HepG2 (cell line): Measurements from ENCODE around the gene NUDT3. TPM values are rescaled to one million over a fixed set of nuclear protein-coding genes. Genes with fewer than 3 reads are reported as not detected.

Experiments
- AKAP8 ChIP-seq: sonication (generic); formaldehyde crosslinking; IDR thresholded peaks from 2 replicates; pipeline ENCODE4 v1.5.1; 2020; ENCODE audit warnings: mild to moderate bottlenecking, missing genetic modification reagents
- ATF7 ChIP-seq, 2 experiments: fragments of 450-650 bp in 1 of 2; sonication (generic) in 1 of 2; formaldehyde crosslinking in 1 of 2; IDR thresholded peaks; 2 replicates each; pipeline versions ENCODE4 v1.4.0 to v1.6.1; 2016 to 2020; ENCODE audit warnings: antibody characterized with exemption in 1 of 2, mild to moderate bottlenecking in 1 of 2, missing genetic modification reagents in 1 of 2
- CEBPG ChIP-seq: IDR thresholded peaks from 2 replicates; pipeline ENCODE4 v1.6.1; 2016
- HDAC6 ChIP-seq: fragments of 200-600 bp; sonication (generic); IDR thresholded peaks from 2 replicates; pipeline ENCODE4 v1.7.0; 2017; ENCODE audit warnings: mild to moderate bottlenecking, antibody characterized with exemption, low read length, low read depth
- KDM4B ChIP-seq: sonication (generic); formaldehyde crosslinking; IDR thresholded peaks from 2 replicates; pipeline ENCODE4 v1.4.0; 2020; ENCODE audit warnings: missing genetic modification reagents
- LCORL ChIP-seq, 2 experiments: fragments of 450-650 bp in 1 of 2; sonication (generic) in 1 of 2; formaldehyde crosslinking in 1 of 2; IDR thresholded peaks; 2 replicates each; pipeline versions ENCODE4 v1.5.0 to v1.6.1; 2017 to 2020; ENCODE audit warnings: antibody characterized with exemption in 1 of 2, missing genetic modification reagents in 1 of 2
- MXI1 ChIP-seq: IDR thresholded peaks from 3 replicates; pipeline ENCODE4 v1.6.1; 2012; ENCODE audit warnings: low read depth, low read length, inconsistent platforms, borderline replicate concordance
- RBFOX2 ChIP-seq: fragments of 200-400 bp; formaldehyde crosslinking; IDR thresholded peaks from 2 replicates; pipeline ENCODE4 v1.6.1; 2017; ENCODE audit warnings: low read depth, mild to moderate bottlenecking, low read length
- RELA ChIP-seq: sonication (generic); formaldehyde crosslinking; IDR thresholded peaks from 2 replicates; pipeline ENCODE4 v1.4.0; 2020; ENCODE audit warnings: missing genetic modification reagents
- SAFB2 ChIP-seq: sonication (generic); formaldehyde crosslinking; IDR thresholded peaks from 2 replicates; pipeline ENCODE4 v1.5.1; 2020; ENCODE audit warnings: missing genetic modification reagents, low read depth, mild to moderate bottlenecking, borderline replicate concordance
- TEAD2 ChIP-seq: sonication (generic); formaldehyde crosslinking; IDR thresholded peaks from 2 replicates; pipeline ENCODE4 v1.9.0; 2021; ENCODE audit warnings: missing genetic modification reagents
- XRCC5 ChIP-seq: fragments of 200-400 bp; formaldehyde crosslinking; optimal IDR thresholded peaks from 2 replicates; pipeline ENCODE3; 2017; ENCODE audit warnings: mild to moderate bottlenecking, low read length
- ZEB1 ChIP-seq: IDR thresholded peaks from 2 replicates; pipeline ENCODE4 v1.6.1; 2012; ENCODE audit warnings: mild to moderate bottlenecking, low read depth, inconsistent platforms; ENCODE audit not compliant: insufficient replicate concordance
- ZNF605 ChIP-seq: sonication (generic); formaldehyde crosslinking; IDR thresholded peaks from 2 replicates; pipeline ENCODE4 v1.8.0; 2022; ENCODE audit warnings: mild to moderate bottlenecking, missing genetic modification reagents
- ZNF652 ChIP-seq: IDR thresholded peaks from 2 replicates; pipeline ENCODE4 v1.6.1; 2016; ENCODE audit warnings: low read depth, borderline replicate concordance
- ZNF792 ChIP-seq: IDR thresholded peaks from 2 replicates; pipeline ENCODE4 v1.6.1; 2016
- polyA plus RNA-seq, 8 experiments: library from polyadenylated mRNA; depleted of rRNA in 3 of 8; stranded (reverse) in 7 of 8; unstranded in 1 of 8; fragments of >200 nt; fragmentation: Illumina TruSeq in 4 of 8; extraction: Trizol in 4 of 8; gene quantifications; 2 replicates each; pipeline versions ENCODE4 v1.2.1 to v1.2.3, GENCODE V29; 2011 to 2016; ENCODE audit warnings: low read depth in 4 of 8, missing spikeins in 1 of 8, mixed read lengths in 1 of 8; ENCODE audit not compliant: insufficient read depth in 1 of 8
- total RNA-seq, 5 experiments: library from RNA; depleted of rRNA; stranded (reverse); fragments of >200 nt; fragmentation: Illumina TruSeq; extraction: Trizol; gene quantifications; 2 replicates each; pipeline ENCODE4 v1.2.3, GENCODE V29; 2016; ENCODE audit warnings: low read depth in 1 of 5
- TF ChIP-seq, protein P1 (sequence below): IDR thresholded peaks from 2 replicates; pipeline ENCODE4 v1.6.1; 2018; ENCODE audit warnings: missing genetic modification reagents
- TF ChIP-seq, protein P2 (sequence below): sonication (generic); formaldehyde crosslinking; IDR thresholded peaks from 2 replicates; pipeline ENCODE4 v1.5.0; 2020; ENCODE audit warnings: mild to moderate bottlenecking, missing genetic modification reagents, moderate library complexity
- TF ChIP-seq, protein P3 (sequence below): sonication (generic); formaldehyde crosslinking; conservative IDR thresholded peaks from 2 replicates; pipeline ENCODE4 v1.8.0; 2022; ENCODE audit warnings: low read depth, missing genetic modification reagents
- TF ChIP-seq, protein P4 (sequence below): sonication (generic); formaldehyde crosslinking; IDR thresholded peaks from 2 replicates; pipeline ENCODE4 v1.5.1; 2020; ENCODE audit warnings: missing genetic modification reagents, mild to moderate bottlenecking, borderline replicate concordance
- TF ChIP-seq, protein P5 (sequence below): sonication (generic); formaldehyde crosslinking; conservative IDR thresholded peaks from 2 replicates; pipeline ENCODE4 v1.4.0; 2020; ENCODE audit warnings: missing genetic modification reagents

The NUDT3 gene
- total and polyA plus RNA-seq, 2 of the 13 experiments (the other 11 are each of a cell fraction or from before 2014, with no cell fraction given): 20.2 to 20.6 TPM

DNA sequence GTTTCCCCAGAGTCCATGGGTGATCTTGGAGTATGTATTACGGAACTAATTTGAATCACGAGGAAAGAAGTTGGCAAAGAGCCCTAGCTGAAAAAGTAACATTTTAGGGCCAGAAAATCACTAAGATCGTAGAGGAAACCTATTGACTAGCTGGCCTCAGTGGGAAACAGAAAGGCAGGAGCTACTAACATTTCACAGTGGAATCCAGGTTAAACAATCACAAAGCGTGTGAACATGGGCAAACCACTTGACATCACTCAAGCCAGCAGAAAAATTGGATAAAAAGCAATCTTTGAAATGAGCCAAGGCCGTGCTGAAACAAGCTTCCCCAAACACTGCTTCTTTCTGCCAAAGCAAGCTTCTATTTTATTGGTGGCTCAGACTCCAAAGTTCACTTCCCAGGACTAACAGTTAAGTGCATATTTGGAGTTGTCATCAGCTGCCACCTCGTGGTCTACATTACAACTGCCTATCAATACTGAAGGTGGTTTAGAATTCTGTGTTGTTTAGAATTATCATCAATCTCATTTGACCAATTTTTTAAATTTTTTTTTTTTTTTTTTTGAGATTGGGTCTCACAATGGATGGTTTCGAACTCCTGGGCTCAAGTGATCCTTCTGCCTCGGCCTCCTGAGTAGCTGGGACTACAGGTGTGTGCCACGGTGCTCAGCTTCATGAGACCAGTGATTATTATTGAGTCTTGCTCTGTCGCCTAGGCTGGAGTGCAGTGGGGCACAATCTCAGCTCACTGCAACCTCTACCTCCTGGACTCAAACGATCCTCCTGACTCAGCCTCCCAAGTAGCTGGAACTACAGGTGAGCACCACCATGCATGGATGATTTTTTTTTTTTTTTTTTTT lies 22.8 kb upstream of the NUDT3 start (continued):
- TF ChIP-seq, protein P1, sequence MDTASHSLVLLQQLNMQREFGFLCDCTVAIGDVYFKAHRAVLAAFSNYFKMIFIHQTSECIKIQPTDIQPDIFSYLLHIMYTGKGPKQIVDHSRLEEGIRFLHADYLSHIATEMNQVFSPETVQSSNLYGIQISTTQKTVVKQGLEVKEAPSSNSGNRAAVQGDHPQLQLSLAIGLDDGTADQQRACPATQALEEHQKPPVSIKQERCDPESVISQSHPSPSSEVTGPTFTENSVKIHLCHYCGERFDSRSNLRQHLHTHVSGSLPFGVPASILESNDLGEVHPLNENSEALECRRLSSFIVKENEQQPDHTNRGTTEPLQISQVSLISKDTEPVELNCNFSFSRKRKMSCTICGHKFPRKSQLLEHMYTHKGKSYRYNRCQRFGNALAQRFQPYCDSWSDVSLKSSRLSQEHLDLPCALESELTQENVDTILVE (CRISPR knock-in tag): no peak
- TF ChIP-seq CEBPG (CRISPR knock-in tag) (0 out of 2 replicates have a peak, but pooled peaks have one; percentile 51), ZEB1 (peak; percentile 36), AKAP8 (CRISPR knock-in tag) (no peak), HDAC6 (no peak), ZNF605 (0 out of 2 replicates have a peak, but pooled peaks have one; percentile 13), ATF7 (IDR thresholded peaks at IDR 0.05) (no peak), ATF7 (CRISPR knock-in tag; IDR thresholded peaks at IDR 0.05) (no peak), XRCC5 (no peak), RBFOX2 (peak; percentile 37), ZNF652 (CRISPR knock-in tag) (no peak), KDM4B (CRISPR knock-in tag) (no peak), ZNF792 (CRISPR knock-in tag) (no peak), LCORL (IDR thresholded peaks at IDR 0.05) (peak; percentile 50; the same call in 1 of the 2 replicates), LCORL (CRISPR knock-in tag; IDR thresholded peaks at IDR 0.05) (peak; percentile 82; the same call in 1 of the 2 replicates), SAFB2 (CRISPR knock-in tag) (no peak), RELA (no peak), TEAD2 (CRISPR knock-in tag) (no peak), MXI1 (no peak)
- TF ChIP-seq, protein P2, sequence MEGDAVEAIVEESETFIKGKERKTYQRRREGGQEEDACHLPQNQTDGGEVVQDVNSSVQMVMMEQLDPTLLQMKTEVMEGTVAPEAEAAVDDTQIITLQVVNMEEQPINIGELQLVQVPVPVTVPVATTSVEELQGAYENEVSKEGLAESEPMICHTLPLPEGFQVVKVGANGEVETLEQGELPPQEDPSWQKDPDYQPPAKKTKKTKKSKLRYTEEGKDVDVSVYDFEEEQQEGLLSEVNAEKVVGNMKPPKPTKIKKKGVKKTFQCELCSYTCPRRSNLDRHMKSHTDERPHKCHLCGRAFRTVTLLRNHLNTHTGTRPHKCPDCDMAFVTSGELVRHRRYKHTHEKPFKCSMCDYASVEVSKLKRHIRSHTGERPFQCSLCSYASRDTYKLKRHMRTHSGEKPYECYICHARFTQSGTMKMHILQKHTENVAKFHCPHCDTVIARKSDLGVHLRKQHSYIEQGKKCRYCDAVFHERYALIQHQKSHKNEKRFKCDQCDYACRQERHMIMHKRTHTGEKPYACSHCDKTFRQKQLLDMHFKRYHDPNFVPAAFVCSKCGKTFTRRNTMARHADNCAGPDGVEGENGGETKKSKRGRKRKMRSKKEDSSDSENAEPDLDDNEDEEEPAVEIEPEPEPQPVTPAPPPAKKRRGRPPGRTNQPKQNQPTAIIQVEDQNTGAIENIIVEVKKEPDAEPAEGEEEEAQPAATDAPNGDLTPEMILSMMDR: peak; percentile 89
- TF ChIP-seq, protein P3, sequence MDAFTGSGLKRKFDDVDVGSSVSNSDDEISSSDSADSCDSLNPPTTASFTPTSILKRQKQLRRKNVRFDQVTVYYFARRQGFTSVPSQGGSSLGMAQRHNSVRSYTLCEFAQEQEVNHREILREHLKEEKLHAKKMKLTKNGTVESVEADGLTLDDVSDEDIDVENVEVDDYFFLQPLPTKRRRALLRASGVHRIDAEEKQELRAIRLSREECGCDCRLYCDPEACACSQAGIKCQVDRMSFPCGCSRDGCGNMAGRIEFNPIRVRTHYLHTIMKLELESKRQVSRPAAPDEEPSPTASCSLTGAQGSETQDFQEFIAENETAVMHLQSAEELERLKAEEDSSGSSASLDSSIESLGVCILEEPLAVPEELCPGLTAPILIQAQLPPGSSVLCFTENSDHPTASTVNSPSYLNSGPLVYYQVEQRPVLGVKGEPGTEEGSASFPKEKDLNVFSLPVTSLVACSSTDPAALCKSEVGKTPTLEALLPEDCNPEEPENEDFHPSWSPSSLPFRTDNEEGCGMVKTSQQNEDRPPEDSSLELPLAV (CRISPR knock-in tag): no peak
- TF ChIP-seq, protein P4, sequence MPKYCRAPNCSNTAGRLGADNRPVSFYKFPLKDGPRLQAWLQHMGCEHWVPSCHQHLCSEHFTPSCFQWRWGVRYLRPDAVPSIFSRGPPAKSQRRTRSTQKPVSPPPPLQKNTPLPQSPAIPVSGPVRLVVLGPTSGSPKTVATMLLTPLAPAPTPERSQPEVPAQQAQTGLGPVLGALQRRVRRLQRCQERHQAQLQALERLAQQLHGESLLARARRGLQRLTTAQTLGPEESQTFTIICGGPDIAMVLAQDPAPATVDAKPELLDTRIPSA (CRISPR knock-in tag): no peak
- TF ChIP-seq, protein P5, sequence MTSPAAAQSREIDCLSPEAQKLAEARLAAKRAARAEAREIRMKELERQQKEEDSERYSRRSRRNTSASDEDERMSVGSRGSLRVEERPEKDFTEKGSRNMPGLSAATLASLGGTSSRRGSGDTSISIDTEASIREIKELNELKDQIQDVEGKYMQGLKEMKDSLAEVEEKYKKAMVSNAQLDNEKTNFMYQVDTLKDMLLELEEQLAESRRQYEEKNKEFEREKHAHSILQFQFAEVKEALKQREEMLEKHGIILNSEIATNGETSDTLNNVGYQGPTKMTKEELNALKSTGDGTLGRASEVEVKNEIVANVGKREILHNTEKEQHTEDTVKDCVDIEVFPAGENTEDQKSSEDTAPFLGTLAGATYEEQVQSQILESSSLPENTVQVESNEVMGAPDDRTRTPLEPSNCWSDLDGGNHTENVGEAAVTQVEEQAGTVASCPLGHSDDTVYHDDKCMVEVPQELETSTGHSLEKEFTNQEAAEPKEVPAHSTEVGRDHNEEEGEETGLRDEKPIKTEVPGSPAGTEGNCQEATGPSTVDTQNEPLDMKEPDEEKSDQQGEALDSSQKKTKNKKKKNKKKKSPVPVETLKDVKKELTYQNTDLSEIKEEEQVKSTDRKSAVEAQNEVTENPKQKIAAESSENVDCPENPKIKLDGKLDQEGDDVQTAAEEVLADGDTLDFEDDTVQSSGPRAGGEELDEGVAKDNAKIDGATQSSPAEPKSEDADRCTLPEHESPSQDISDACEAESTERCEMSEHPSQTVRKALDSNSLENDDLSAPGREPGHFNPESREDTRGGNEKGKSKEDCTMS (CRISPR knock-in tag): no peak
